ENCODE data around the gene SCIN.

Gene SCIN

GRCh38 chr7:12637819-12638592, 67.5 kb downstream of the SCIN start:
- TF ChIP-seq CTCF (IDR thresholded peaks at IDR 0.05; ENCODE audit: low read depth, low read length) = no peak
- DNase-seq (ENCODE audit: low read depth in 2 of 2) = no peak
- no peak overlapping the region for H3K4me3 ChIP-seq (replicated peaks in 1 of 2; ENCODE audit: low read depth in 2 of 2, low read length in 2 of 2)

DNA sequence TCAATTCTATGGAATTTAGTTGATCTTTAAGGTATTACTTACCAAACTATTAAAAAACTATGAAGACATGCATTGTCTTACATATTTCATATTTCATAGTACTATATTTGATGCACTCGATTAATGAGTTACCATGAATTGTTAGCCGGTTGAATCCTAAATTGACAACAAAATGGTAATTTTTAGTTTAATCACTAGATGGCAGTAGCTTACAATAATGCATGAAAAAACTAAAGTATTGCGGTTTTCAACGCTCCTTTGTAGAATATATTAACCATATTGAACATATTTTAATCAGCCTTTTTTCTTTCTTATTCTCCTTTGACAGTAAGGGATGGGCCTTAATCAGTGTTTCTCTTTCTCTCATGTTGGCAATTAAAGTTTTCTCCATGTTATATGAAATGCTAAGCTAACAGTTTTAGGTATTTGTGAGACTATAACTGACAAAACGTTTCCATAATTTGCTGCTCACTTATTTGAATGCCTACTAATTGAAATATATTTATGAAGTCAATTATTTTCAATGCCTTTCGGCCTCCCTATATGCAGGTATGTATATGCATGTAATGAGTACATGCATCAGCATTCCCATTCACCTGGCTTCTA, 68.4 kb downstream of the SCIN start:
- H3K4me3 ChIP-seq (replicated peaks in 1 of 2; ENCODE audit: low read depth in 2 of 2, low read length in 2 of 2) = no peak overlapping the region
- TF ChIP-seq CTCF (IDR thresholded peaks at IDR 0.05; ENCODE audit: low read depth, low read length) = peak; percentile 41
- DNase-seq (ENCODE audit: low read depth in 2 of 2) = peak; percentile 49 to 65

DNA sequence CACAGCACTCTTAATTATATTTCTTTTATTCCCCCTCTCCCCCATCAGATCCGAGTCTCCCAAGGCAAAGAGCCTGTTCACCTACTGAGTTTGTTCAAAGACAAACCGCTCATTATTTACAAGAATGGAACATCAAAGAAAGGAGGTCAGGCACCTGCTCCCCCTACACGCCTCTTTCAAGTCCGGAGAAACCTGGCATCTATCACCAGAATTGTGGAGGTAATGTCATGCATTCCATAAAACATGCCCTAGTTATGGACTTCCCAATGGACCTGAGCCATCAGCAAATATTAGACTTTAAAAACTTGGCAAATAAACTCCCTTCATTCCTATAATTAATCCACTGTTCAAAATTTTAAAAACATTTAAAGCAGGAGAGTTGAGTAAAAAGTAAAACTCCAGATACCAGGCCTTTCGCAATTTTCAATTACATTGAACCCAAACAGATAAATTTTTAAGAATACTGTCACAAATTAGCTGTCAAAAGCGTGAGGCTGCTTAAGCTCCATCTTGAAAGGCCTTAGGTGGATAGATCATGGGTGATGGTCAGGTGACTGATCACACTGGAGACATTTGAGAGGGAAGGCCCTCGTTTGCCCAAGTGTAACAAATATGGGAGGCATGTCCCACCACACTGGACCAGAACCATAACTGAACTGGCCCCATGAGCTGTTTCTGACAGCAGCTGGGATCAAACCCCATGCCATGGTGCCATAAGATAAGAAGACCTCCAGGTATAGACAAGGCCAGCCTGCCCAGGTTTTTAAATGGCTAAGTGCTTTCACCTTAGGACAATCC, 70.0 kb downstream of the SCIN start:
- TF ChIP-seq CTCF (IDR thresholded peaks at IDR 0.05; ENCODE audit: low read depth, low read length) = no peak
- DNase-seq (ENCODE audit: low read depth in 2 of 2) = no peak
- no peak overlapping the region for H3K4me3 ChIP-seq (replicated peaks in 1 of 2; ENCODE audit: low read depth in 2 of 2, low read length in 2 of 2)

- no peak overlapping the region for H3K4me3 ChIP-seq (replicated peaks in 1 of 2; ENCODE audit: low read depth in 2 of 2, low read length in 2 of 2)
- no peak for DNase-seq (ENCODE audit: low read depth in 2 of 2)
- TF ChIP-seq CTCF (IDR thresholded peaks at IDR 0.05; ENCODE audit: low read depth, low read length) = no peak
Measured at GRCh38 chr7:12641196-12641595, 70.7 kb downstream of the SCIN start.

GRCh38 chr7:12642508-12642907, 72.0 kb downstream of the SCIN start:
- H3K4me3 ChIP-seq (replicated peaks in 1 of 2; ENCODE audit: low read depth in 2 of 2, low read length in 2 of 2) = no peak overlapping the region
- DNase-seq (ENCODE audit: low read depth in 2 of 2) = no peak
- no peak for TF ChIP-seq CTCF (IDR thresholded peaks at IDR 0.05; ENCODE audit: low read depth, low read length)

- DNase-seq (ENCODE audit: low read depth in 2 of 2) = peak in 1 of 2 donors; percentile 32
- no peak for TF ChIP-seq CTCF (IDR thresholded peaks at IDR 0.05; ENCODE audit: low read depth, low read length)
- no peak overlapping the region for H3K4me3 ChIP-seq (replicated peaks in 1 of 2; ENCODE audit: low read depth in 2 of 2, low read length in 2 of 2)
Measured at GRCh38 chr7:12643001-12643643, 72.6 kb downstream of the SCIN start.
